Tibial nerve (tissue), 4 donors: Measurements from ENCODE around the gene ARFGAP1. TPM values are rescaled to one million over a fixed set of nuclear protein-coding genes. Genes with fewer than 3 reads are reported as not detected.

Experiments
- DNase-seq, 2 donors: peaks; one replicate each; pipeline ENCODE4 v3.0.0-alpha.2; 2019; ENCODE audit warnings: low spot score in 2 of 2
- H3K27ac ChIP-seq, 4 donors: fragments of 200-600 bp; sonication (generic) in 3 of 4; one replicate each; pipeline ENCODE4 v1.5.1; 2017 to 2019; ENCODE audit warnings: mild to moderate bottlenecking in 1 of 4
- H3K27me3 ChIP-seq, 2 donors: fragments of 200-600 bp; sonication (generic) in 1 of 2; one replicate each; pipeline versions ENCODE4 v1.5.1 to v1.6.0; 2017 to 2019
- H3K36me3 ChIP-seq, 3 donors: fragments of 200-600 bp; sonication (generic); one replicate each; pipeline ENCODE4 v1.5.1; 2018 to 2019
- H3K4me1 ChIP-seq, 4 donors: fragments of 200-600 bp; sonication (generic) in 3 of 4; one replicate each; pipeline ENCODE4 v1.5.1; 2017 to 2019
- H3K4me3 ChIP-seq, 4 donors: fragments of 200-600 bp; sonication (generic) in 3 of 4; one replicate each; pipeline ENCODE4 v1.5.1; 2017 to 2019; ENCODE audit warnings: mild to moderate bottlenecking in 1 of 4, moderate library complexity in 1 of 4
- H3K9me3 ChIP-seq, 4 donors: fragments of 200-600 bp; sonication (generic) in 3 of 4; one replicate each; pipeline ENCODE4 v1.5.1; 2017 to 2019
- EP300 ChIP-seq, 2 donors: sonication (generic); formaldehyde crosslinking; IDR thresholded peaks; one replicate each; pipeline ENCODE4 v1.6.1; 2017; ENCODE audit warnings: antibody characterized with exemption in 2 of 2, mild to moderate bottlenecking in 1 of 2
- POLR2A ChIP-seq, 2 donors: fragments of 450-650 bp; IDR thresholded peaks; one replicate each; pipeline ENCODE4 v1.6.1; 2017; ENCODE audit warnings: antibody characterized with exemption in 2 of 2, mild to moderate bottlenecking in 2 of 2, moderate library complexity in 2 of 2
- WGBS, 2 donors: methylation state at CpG; one replicate each; pipeline ENCODE4 v1.1.5; 2018; 5-methylcytosine and 5-hydroxymethylcytosine counted together
- total RNA-seq, 4 donors: library from RNA; depleted of rRNA; stranded (reverse); fragments of >200 nt; gene quantifications; one replicate each; pipeline ENCODE4 v1.1.0, GENCODE V29; 2016
- TF ChIP-seq, protein P1 (sequence below), 5 experiments: fragments of 200-600 bp in 3 of 5; fragments of 450-650 bp in 2 of 5; sonication (generic) in 3 of 5; IDR thresholded peaks; one replicate each; pipeline ENCODE4 v1.5.1; 2016 to 2019; ENCODE audit warnings: antibody characterized with exemption in 5 of 5, mild to moderate bottlenecking in 3 of 5, moderate library complexity in 2 of 5

The ARFGAP1 gene
- total RNA-seq, 4 donors from 2014 or later, result 55.3 to 124 (median 68.6) TPM

DNA sequence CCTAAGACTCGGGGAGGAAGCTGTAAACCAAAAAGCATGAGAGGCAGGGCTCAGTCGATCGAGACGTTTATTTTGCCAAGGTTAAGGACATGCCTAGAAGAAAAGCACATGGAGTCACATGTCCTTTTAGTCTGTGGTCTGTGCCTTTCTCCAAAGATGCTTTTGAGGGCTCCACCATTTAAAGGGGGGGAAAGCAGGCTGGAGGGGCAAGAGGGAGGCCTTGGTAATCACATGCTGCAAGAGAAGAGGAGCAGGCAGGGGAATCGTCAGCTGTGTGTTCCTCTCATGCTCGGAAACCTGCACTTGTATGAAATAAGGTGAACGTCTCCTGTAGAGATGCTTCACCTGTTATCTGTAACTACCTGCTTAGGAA, 47.5 kb upstream of the ARFGAP1 start:
- DNase-seq, result no peak
- Histone ChIP-seq H3K27ac (no peak overlapping the region), H3K4me1 (peaks cover 0 to 9% (median 0%) of the 10 kb centered on the region in 4 donors), H3K4me3 (no peak overlapping the region), H3K36me3 (no peaks in the 10 kb centered on the region), H3K9me3 (no peaks in the 10 kb centered on the region), H3K27me3 (peaks cover 0 to 4% of the 10 kb centered on the region in 2 donors)
- WGBS, 2 donors, result 46 to 49% methylated on average over 7 of the region's 7 CpGs
- TF ChIP-seq POLR2A (IDR thresholded peaks at IDR 0.05) (no peak), EP300 (IDR thresholded peaks at IDR 0.05) (no peak)
- TF ChIP-seq, protein P1, sequence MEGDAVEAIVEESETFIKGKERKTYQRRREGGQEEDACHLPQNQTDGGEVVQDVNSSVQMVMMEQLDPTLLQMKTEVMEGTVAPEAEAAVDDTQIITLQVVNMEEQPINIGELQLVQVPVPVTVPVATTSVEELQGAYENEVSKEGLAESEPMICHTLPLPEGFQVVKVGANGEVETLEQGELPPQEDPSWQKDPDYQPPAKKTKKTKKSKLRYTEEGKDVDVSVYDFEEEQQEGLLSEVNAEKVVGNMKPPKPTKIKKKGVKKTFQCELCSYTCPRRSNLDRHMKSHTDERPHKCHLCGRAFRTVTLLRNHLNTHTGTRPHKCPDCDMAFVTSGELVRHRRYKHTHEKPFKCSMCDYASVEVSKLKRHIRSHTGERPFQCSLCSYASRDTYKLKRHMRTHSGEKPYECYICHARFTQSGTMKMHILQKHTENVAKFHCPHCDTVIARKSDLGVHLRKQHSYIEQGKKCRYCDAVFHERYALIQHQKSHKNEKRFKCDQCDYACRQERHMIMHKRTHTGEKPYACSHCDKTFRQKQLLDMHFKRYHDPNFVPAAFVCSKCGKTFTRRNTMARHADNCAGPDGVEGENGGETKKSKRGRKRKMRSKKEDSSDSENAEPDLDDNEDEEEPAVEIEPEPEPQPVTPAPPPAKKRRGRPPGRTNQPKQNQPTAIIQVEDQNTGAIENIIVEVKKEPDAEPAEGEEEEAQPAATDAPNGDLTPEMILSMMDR (IDR thresholded peaks at IDR 0.05), result no peak

DNA sequence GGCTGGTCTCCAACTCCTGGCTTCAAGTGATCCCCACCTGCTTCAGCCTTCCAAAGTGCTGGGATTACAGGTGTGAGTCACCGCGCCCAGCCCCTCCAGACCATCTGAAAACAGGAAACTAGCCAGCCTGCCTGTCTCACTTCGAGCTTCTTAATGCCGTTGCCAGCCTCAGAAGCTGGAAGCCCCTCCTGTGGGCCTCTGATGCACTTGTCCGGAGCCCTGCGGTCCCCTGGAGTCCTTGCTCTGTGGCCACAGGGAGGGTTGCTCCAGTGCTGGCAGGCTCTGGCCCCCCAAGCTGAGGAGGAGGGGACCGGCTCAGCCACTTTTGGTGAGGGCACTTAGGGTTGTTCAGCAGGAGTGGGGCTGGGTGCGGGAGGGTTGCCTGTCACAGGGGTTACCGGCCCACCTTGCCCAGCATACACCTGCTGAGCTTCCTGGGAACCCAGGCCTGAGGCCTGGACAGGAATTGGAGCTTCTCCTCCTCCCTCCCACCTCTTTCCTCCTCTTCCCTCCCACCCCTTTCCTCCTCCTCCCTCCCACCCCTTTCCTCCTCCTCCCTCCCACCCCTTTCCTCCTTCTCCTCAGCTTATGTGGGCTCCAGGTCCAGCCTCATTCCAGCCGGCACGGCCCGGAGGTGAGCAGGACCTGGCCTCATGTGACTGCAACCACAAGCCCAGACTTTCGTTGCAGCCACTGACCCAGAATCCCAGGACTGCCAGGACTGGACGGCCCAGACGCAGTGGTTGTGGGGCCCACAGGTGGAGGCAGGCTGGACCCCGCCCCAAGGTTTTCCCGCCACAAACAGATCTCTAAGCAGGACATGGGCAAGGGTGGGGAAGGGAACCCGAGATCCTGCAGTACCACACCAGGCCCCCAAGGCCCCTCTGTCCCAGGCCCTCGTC, 46.3 kb upstream of the ARFGAP1 start:
- Histone ChIP-seq H3K4me1 (peaks cover 0 to 20% (median 4%) of the 10 kb centered on the region in 4 donors), H3K9me3 (no peaks in the 10 kb centered on the region), H3K36me3 (no peaks in the 10 kb centered on the region), H3K27ac (no peak overlapping the region), H3K4me3 (no peak overlapping the region), H3K27me3 (peaks cover 0 to 10% of the 10 kb centered on the region in 2 donors)
- 83 to 86% methylated on average over 17 to 19 of the region's 19 CpGs for WGBS, 2 donors
- TF ChIP-seq EP300 (IDR thresholded peaks at IDR 0.05) (no peak), POLR2A (IDR thresholded peaks at IDR 0.05) (no peak)
- TF ChIP-seq, protein P1 (IDR thresholded peaks at IDR 0.05), result no peak
- no peak for DNase-seq

- Histone ChIP-seq H3K4me3 (no peak overlapping the region), H3K36me3 (no peaks in the 10 kb centered on the region), H3K27me3 (peaks cover 0 to 10% of the 10 kb centered on the region in 2 donors), H3K9me3 (no peaks in the 10 kb centered on the region), H3K4me1 (peaks cover 0 to 20% (median 4%) of the 10 kb centered on the region in 4 donors), H3K27ac (no peak overlapping the region)
- 95 to 96% methylated on average over 5 of the region's 5 CpGs for WGBS, 2 donors
- DNase-seq, result no peak
- TF ChIP-seq EP300 (IDR thresholded peaks at IDR 0.05) (no peak), POLR2A (IDR thresholded peaks at IDR 0.05) (no peak)
- TF ChIP-seq, protein P1 (IDR thresholded peaks at IDR 0.05), result no peak
Measured at GRCh38 chr20:63227260-63227659, 45.4 kb upstream of the ARFGAP1 start.

- no peak for DNase-seq
- Histone ChIP-seq H3K9me3 (no peaks in the 10 kb centered on the region), H3K4me1 (peaks cover 0 to 20% (median 4%) of the 10 kb centered on the region in 4 donors), H3K27ac (no peak overlapping the region), H3K27me3 (peaks cover 0 to 6% of the 10 kb centered on the region in 2 donors), H3K36me3 (no peaks in the 10 kb centered on the region), H3K4me3 (no peak overlapping the region)
- 64 to 74% methylated on average over 13 of the region's 13 CpGs for WGBS, 2 donors
- TF ChIP-seq POLR2A (IDR thresholded peaks at IDR 0.05) (no peak), EP300 (IDR thresholded peaks at IDR 0.05) (no peak)
- TF ChIP-seq, protein P1 (IDR thresholded peaks at IDR 0.05), result no peak
Measured at GRCh38 chr20:63228806-63229205, 43.8 kb upstream of the ARFGAP1 start.

DNA sequence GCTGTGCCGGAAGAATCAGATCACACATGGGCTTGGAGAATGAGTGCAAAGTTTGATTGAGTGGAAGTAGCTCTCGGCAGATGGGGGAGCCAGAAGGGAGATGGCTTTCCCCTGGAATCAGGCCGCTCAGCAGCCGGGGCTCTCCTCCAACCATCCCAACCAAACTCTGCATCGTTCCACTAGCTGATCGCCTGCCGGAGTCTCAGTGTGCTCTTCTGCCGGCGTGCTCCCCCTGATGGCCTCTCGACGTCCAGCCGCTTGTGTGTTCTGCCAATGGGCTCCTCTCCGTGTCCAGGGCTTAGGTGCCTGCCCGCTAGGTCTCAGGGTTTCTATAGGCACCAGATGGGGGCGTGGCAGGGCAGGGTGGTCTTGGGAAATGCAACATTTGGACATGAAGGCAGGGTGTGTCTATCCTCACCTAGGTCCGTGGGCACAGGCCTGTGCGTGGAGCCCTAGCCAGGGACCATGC, 41.8 kb upstream of the ARFGAP1 start:
- Histone ChIP-seq H3K36me3 (no peaks in the 10 kb centered on the region), H3K27ac (peak overlapping the region; percentile 30 to 75 (median 60)), H3K9me3 (no peaks in the 10 kb centered on the region), H3K27me3 (peaks cover 0 to 6% of the 10 kb centered on the region in 2 donors), H3K4me3 (no peak overlapping the region), H3K4me1 (peaks cover 0 to 21% (median 4%) of the 10 kb centered on the region in 4 donors)
- TF ChIP-seq, protein P1 (IDR thresholded peaks at IDR 0.05), result peak; percentile 16 to 68 (median 45)
- no peak for TF ChIP-seq EP300 (IDR thresholded peaks at IDR 0.05)
- no peak for TF ChIP-seq POLR2A (IDR thresholded peaks at IDR 0.05)
- DNase-seq, result peak in 1 of 2 donors; percentile 38
- WGBS, 2 donors, result 10 to 11% methylated on average over 14 to 17 of the region's 17 CpGs
